CD4-positive, alpha-beta T cell (primary cell): ENCODE data around the gene WWOX. TPM values are rescaled to one million over a fixed set of nuclear protein-coding genes. Genes with fewer than 3 reads are reported as not detected.
A peak's percentile ranks its signal among the peaks of the same experiment; 100 is the strongest.

Source experiments
- ATAC-seq: fragments of 200-7000 bp; cut with Tn5 transposase; one replicate; pipeline ENCODE4 v1.10.0; 2022; ENCODE audit warnings: mild to moderate bottlenecking; ENCODE audit not compliant: poor library complexity
- CTCF ChIA-PET: fragments of 350-600 bp; sonication (Branson Sonifier 250); formaldehyde crosslinking; loops from one replicate; lab custom pipeline; 2021; ENCODE audit warnings: antibody characterized with exemption, inconsistent platforms; lab: Charles Lee
- POLR2A ChIA-PET: fragments of 350-600 bp; sonication (Branson Sonifier 250); formaldehyde crosslinking; loops from one replicate; lab custom pipeline; 2021; ENCODE audit warnings: antibody characterized with exemption, inconsistent platforms; lab: Charles Lee
- DNase-seq, 14 experiments: peaks; one replicate each; pipeline ENCODE4 v3.0.0-alpha.2; 2013 to 2020; ENCODE audit warnings: mixed read lengths in 2 of 14
- H3K27ac ChIP-seq, 2 donors: one replicate each; pipeline versions ENCODE4 v1.5.1 to v1.7.0; 2013; ENCODE audit warnings: low read length in 2 of 2, low read depth in 1 of 2, mild to moderate bottlenecking in 1 of 2
- H3K27me3 ChIP-seq, 2 experiments: 1 replicate in 1 of 2; 2 replicates in 1 of 2; pipeline versions ENCODE4 v1.6.1 to v1.7.0; 2013; ENCODE audit warnings: low read length in 2 of 2, control low read depth in 1 of 2, mild to moderate bottlenecking in 1 of 2, moderate library complexity in 1 of 2; ENCODE audit not compliant: insufficient read depth in 2 of 2, control insufficient read depth in 1 of 2
- H3K36me3 ChIP-seq: one replicate; pipeline ENCODE4 v1.6.1; 2013; ENCODE audit warnings: low read length, control low read depth; ENCODE audit not compliant: insufficient read depth
- H3K4me1 ChIP-seq: one replicate; pipeline ENCODE4 v1.6.1; 2013; ENCODE audit warnings: low read length, control low read depth; ENCODE audit not compliant: insufficient read depth
- H3K4me3 ChIP-seq: one replicate; pipeline ENCODE4 v1.5.1; 2013; ENCODE audit warnings: mild to moderate bottlenecking, low read length, moderate library complexity
- H3K9me3 ChIP-seq, 2 experiments: 1 replicate in 1 of 2; 2 replicates in 1 of 2; pipeline versions ENCODE4 v1.6.1 to v1.7.0; 2013; ENCODE audit warnings: low read length in 2 of 2, mild to moderate bottlenecking in 2 of 2, control low read depth in 1 of 2, moderate library complexity in 1 of 2; ENCODE audit not compliant: control insufficient read depth in 1 of 2, insufficient read depth in 1 of 2
- H3K27ac Mint-ChIP-seq: one replicate; pipeline ENCODE4 v1.8.0; 2020; ENCODE audit warnings: mixed read lengths
- H3K27me3 Mint-ChIP-seq: one replicate; pipeline ENCODE4 v1.8.0; 2021; ENCODE audit warnings: mixed read lengths
- H3K36me3 Mint-ChIP-seq: one replicate; pipeline ENCODE4 v1.8.0; 2021; ENCODE audit warnings: low read depth, mixed read lengths
- H3K4me1 Mint-ChIP-seq: one replicate; pipeline ENCODE4 v1.8.0; 2021; ENCODE audit warnings: low read depth, mixed read lengths
- H3K4me3 Mint-ChIP-seq: one replicate; pipeline ENCODE4 v1.8.0; 2020; ENCODE audit warnings: mild to moderate bottlenecking, mixed read lengths
- H3K9me3 Mint-ChIP-seq: one replicate; pipeline ENCODE4 v1.8.0; 2020; ENCODE audit warnings: mixed read lengths
- CTCF ChIP-seq: fragments of 200-600 bp; IDR thresholded peaks from one replicate; pipeline ENCODE4 v1.8.0; 2022; ENCODE audit warnings: antibody characterized with exemption, mild to moderate bottlenecking
- intact Hi-C, 2 experiments: fragments of 100-400 bp; cut with DNase I in 1 of 2; cut with micrococcal nuclease in 1 of 2; formaldehyde crosslinking; loops; one replicate each; pipeline versions ENCODE4 v1.15.1 to v1.9.0; 2023 to 2025; cut with DNase I, micrococcal nuclease
- total RNA-seq, 174 experiments: library from RNA in 2 of 174; stranded (reverse) in 2 of 174; gene quantifications; one replicate each; pipeline ENCODE4 v1.2.3 and lab custom pipeline; 2021 to 2026

WWOX gene
- total RNA-seq, 2 experiments from 2014 or later = 19.3 to 21.7 TPM

GRCh38 chr16:79074541-79074940, 975.1 kb downstream of the WWOX start:
- ATAC-seq = no peak
- Histone ChIP-seq H3K27me3 (no peaks in the 10 kb centered on the region), H3K4me1 (peaks cover 18% of the 10 kb centered on the region), H3K36me3 (no peaks in the 10 kb centered on the region), H3K27ac (no peak overlapping the region), H3K9me3 (no peaks in the 10 kb centered on the region), H3K4me3 (no peak overlapping the region)
- peaks cover 68% of the 10 kb centered on the region for H3K4me1 Mint-ChIP-seq
- POLR2A ChIA-PET = interaction anchor here (0.9 kb wide), 1 partner anchor 340 kb away, joined by 3 read pairs; no protein-coding TSS in a partner anchor
- H3K36me3 Mint-ChIP-seq = no peaks in the 10 kb centered on the region
- CTCF ChIA-PET = interaction anchor here (0.7 kb wide), 1 partner anchor 284 kb away, joined by 3 read pairs; no protein-coding TSS in a partner anchor
- intact Hi-C loops = no loop called here
- DNase-seq = no peak
- H3K27me3 Mint-ChIP-seq = peaks cover 11% of the 10 kb centered on the region
- no peak overlapping the region for H3K27ac Mint-ChIP-seq
- peak overlapping the region; percentile 0 for H3K4me3 Mint-ChIP-seq
- H3K9me3 Mint-ChIP-seq = no peaks in the 10 kb centered on the region
- TF ChIP-seq CTCF = no peak

GRCh38 chr16:79074951-79075350, 975.5 kb downstream of the WWOX start:
- Histone ChIP-seq H3K4me1 (peaks cover 18% of the 10 kb centered on the region), H3K27me3 (no peaks in the 10 kb centered on the region), H3K4me3 (no peak overlapping the region), H3K9me3 (no peaks in the 10 kb centered on the region), H3K27ac (no peak overlapping the region), H3K36me3 (no peaks in the 10 kb centered on the region)
- ChIA-PET CTCF (no interaction called here), POLR2A (interaction anchor here (0.9 kb wide), 1 partner anchor 340 kb away, joined by 3 read pairs; no protein-coding TSS in a partner anchor)
- TF ChIP-seq CTCF = no peak
- Mint-ChIP-seq H3K27ac (no peak overlapping the region), H3K9me3 (no peaks in the 10 kb centered on the region), H3K4me3 (peak overlapping the region; percentile 0), H3K4me1 (peaks cover 68% of the 10 kb centered on the region), H3K27me3 (peaks cover 11% of the 10 kb centered on the region), H3K36me3 (no peaks in the 10 kb centered on the region)
- ATAC-seq (no peak), DNase-seq (no peak)
- intact Hi-C loops = no loop called here

GRCh38 chr16:79076047-79076767, 976.8 kb downstream of the WWOX start:
- ATAC-seq = no peak
- no peak for DNase-seq
- H3K27me3 ChIP-seq = no peaks in the 10 kb centered on the region
- TF ChIP-seq CTCF = no peak
- H3K9me3 ChIP-seq = no peaks in the 10 kb centered on the region
- peaks cover 18% of the 10 kb centered on the region for H3K4me1 ChIP-seq
- ChIA-PET CTCF (no interaction called here), POLR2A (interaction anchor here (1.4 kb wide), 1 partner anchor 16 kb away, joined by 3 read pairs; no protein-coding TSS in a partner anchor)
- no peaks in the 10 kb centered on the region for H3K36me3 Mint-ChIP-seq
- no peaks in the 10 kb centered on the region for H3K36me3 ChIP-seq
- intact Hi-C loops = no loop called here
- no peak overlapping the region for H3K4me3 ChIP-seq
- H3K27ac ChIP-seq = no peak overlapping the region
- peaks cover 11% of the 10 kb centered on the region for H3K27me3 Mint-ChIP-seq
- H3K4me3 Mint-ChIP-seq = peak overlapping the region; percentile 39
- H3K27ac Mint-ChIP-seq = peak overlapping the region; percentile 55
- H3K4me1 Mint-ChIP-seq = peaks cover 62% of the 10 kb centered on the region
- H3K9me3 Mint-ChIP-seq = no peaks in the 10 kb centered on the region
